ENCODE results near the gene PPP3CA.

Gene PPP3CA

GRCh38 chr4:101160792-101161592 lies 186.3 kb downstream of the PPP3CA start:
- FAIRE-seq (no peak), DNase-seq (ENCODE audit: insufficient read length, low spot score) (no peak)
- TF ChIP-seq SPI1 (IDR thresholded peaks at IDR 0.05; ENCODE audit: low read depth, low read length) (no peak), PAX5 (IDR thresholded peaks at IDR 0.05; ENCODE audit: insufficient read depth, low read length, severe bottlenecking) (no peak), POU2F2 (IDR thresholded peaks at IDR 0.05; ENCODE audit: low read depth, low read length) (no peak), TAF1 (IDR thresholded peaks at IDR 0.05; ENCODE audit: low read depth, low read length) (no peak), POLR2A (IDR thresholded peaks at IDR 0.05; ENCODE audit: low read depth, low read length) (no peak), POLR2AphosphoS5 (IDR thresholded peaks at IDR 0.05; ENCODE audit: low read depth, low read length) (no peak)

- no peak for TF ChIP-seq TAF1 (IDR thresholded peaks at IDR 0.05; ENCODE audit: low read depth, low read length)
- FAIRE-seq: no peak
- DNase-seq (ENCODE audit: insufficient read length, low spot score): no peak
Measured at GRCh38 chr4:101158507-101158906, 188.8 kb downstream of the PPP3CA start.

DNA sequence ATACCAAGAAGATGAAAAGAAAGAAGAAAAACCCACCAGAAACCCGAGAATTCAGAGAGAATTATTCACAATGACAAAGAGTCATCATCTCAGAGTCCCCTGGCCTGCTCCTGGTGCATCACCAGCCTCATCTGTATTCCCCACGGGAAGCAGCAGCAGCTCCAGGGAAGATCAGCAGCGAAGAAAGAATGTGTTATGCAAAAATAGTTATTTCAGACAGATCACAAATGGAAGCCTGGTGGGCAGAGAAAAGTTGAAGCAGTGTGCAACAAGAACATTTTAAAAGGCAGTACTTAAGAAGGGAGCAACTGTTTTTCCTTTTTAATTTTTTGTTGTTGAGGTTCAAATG lies 189.2 kb downstream of the PPP3CA start:
- FAIRE-seq (no peak), DNase-seq (ENCODE audit: insufficient read length, low spot score) (no peak)
- TF ChIP-seq PAX5 (IDR thresholded peaks at IDR 0.05; ENCODE audit: insufficient read depth, low read length, severe bottlenecking) (no peak), POLR2A (IDR thresholded peaks at IDR 0.05; ENCODE audit: low read depth, low read length) (no peak), SPI1 (IDR thresholded peaks at IDR 0.05; ENCODE audit: low read depth, low read length) (no peak), POU2F2 (IDR thresholded peaks at IDR 0.05; ENCODE audit: low read depth, low read length) (no peak), POLR2AphosphoS5 (IDR thresholded peaks at IDR 0.05; ENCODE audit: low read depth, low read length) (no peak), TAF1 (IDR thresholded peaks at IDR 0.05; ENCODE audit: low read depth, low read length) (no peak)

DNA sequence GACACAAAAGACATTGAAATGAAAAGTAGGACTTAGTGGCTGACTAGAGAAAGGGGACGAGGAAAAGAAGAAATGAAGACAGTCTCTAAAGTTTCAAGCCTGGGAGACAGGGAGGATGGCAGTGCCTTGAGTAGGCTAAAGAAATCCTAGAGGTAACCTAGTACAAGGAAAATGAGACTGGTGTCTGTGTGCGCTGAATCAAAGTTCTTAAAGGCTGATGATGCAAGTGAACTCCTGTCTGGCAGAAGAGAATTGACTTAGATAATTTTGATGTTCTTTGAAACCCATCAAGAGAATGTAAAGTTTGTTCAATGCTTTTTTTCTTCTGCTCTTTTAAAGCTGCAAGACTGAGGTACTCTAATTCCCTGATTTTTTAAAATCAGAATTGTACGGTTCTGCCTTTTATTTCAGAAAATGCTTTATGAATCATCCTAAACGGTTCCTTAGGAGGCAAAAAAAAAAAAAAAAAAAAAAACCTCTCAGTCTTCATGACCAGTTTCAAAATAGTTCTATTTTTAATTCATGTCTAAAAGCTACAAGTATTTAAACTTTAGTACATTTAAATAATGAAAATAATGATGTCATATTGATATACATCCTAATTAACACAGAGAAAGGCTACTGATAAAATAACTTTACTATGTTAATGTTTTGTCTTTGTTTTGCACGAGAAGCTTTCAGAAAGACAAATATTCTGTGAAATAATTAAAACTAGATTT lies 189.8 kb downstream of the PPP3CA start:
- DNase-seq (ENCODE audit: insufficient read length, low spot score): no peak
- FAIRE-seq: no peak
- TF ChIP-seq POLR2AphosphoS5 (IDR thresholded peaks at IDR 0.05; ENCODE audit: low read depth, low read length) (no peak), POU2F2 (IDR thresholded peaks at IDR 0.05; ENCODE audit: low read depth, low read length) (no peak), TAF1 (IDR thresholded peaks at IDR 0.05; ENCODE audit: low read depth, low read length) (no peak), SPI1 (IDR thresholded peaks at IDR 0.05; ENCODE audit: low read depth, low read length) (no peak), POLR2A (IDR thresholded peaks at IDR 0.05; ENCODE audit: low read depth, low read length) (no peak), PAX5 (IDR thresholded peaks at IDR 0.05; ENCODE audit: insufficient read depth, low read length, severe bottlenecking) (no peak)

GRCh38 chr4:101156619-101157310 lies 190.6 kb downstream of the PPP3CA start:
- no peak for DNase-seq (ENCODE audit: insufficient read length, low spot score)
- no peak for FAIRE-seq
- TF ChIP-seq TAF1 (IDR thresholded peaks at IDR 0.05; ENCODE audit: low read depth, low read length) (no peak), SPI1 (IDR thresholded peaks at IDR 0.05; ENCODE audit: low read depth, low read length) (no peak), POU2F2 (IDR thresholded peaks at IDR 0.05; ENCODE audit: low read depth, low read length) (no peak), POLR2A (IDR thresholded peaks at IDR 0.05; ENCODE audit: low read depth, low read length) (no peak), POLR2AphosphoS5 (IDR thresholded peaks at IDR 0.05; ENCODE audit: low read depth, low read length) (no peak), PAX5 (IDR thresholded peaks at IDR 0.05; ENCODE audit: insufficient read depth, low read length, severe bottlenecking) (no peak)

DNA sequence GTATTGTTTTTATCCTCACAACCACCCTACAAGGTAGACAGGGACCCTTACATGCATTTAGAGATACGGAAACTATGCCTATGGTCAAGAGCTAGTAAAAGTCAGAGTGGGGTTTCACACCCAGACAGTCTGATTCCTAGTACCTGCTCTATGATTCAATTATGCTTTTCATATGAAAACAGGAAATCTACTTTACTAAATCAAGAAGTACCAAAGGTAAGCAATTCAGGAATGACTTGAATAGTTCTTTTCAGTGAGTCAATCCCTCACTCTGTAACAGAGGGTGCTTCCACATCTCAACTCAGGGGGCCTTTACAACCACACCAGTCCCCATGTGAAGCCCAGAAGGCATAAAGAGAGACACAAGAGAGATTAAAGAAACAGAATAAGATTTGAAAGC lies 191.4 kb downstream of the PPP3CA start:
- no peak for FAIRE-seq
- no peak for TF ChIP-seq SPI1 (IDR thresholded peaks at IDR 0.05; ENCODE audit: low read depth, low read length)
- no peak for TF ChIP-seq PAX5 (IDR thresholded peaks at IDR 0.05; ENCODE audit: insufficient read depth, low read length, severe bottlenecking)
- no peak for TF ChIP-seq POU2F2 (IDR thresholded peaks at IDR 0.05; ENCODE audit: low read depth, low read length)
- no peak for TF ChIP-seq POLR2AphosphoS5 (IDR thresholded peaks at IDR 0.05; ENCODE audit: low read depth, low read length)
- TF ChIP-seq POLR2A (IDR thresholded peaks at IDR 0.05; ENCODE audit: low read depth, low read length): no peak
- no peak for TF ChIP-seq TAF1 (IDR thresholded peaks at IDR 0.05; ENCODE audit: low read depth, low read length)
- DNase-seq (ENCODE audit: insufficient read length, low spot score): no peak

- FAIRE-seq: no peak
- no peak for DNase-seq (ENCODE audit: insufficient read length, low spot score)
- TF ChIP-seq SPI1 (IDR thresholded peaks at IDR 0.05; ENCODE audit: low read depth, low read length): no peak
- TF ChIP-seq POU2F2 (IDR thresholded peaks at IDR 0.05; ENCODE audit: low read depth, low read length): no peak
- TF ChIP-seq TAF1 (IDR thresholded peaks at IDR 0.05; ENCODE audit: low read depth, low read length): no peak
- TF ChIP-seq PAX5 (IDR thresholded peaks at IDR 0.05; ENCODE audit: insufficient read depth, low read length, severe bottlenecking): no peak
- no peak for TF ChIP-seq POLR2A (IDR thresholded peaks at IDR 0.05; ENCODE audit: low read depth, low read length)
- TF ChIP-seq POLR2AphosphoS5 (IDR thresholded peaks at IDR 0.05; ENCODE audit: low read depth, low read length): no peak
Measured at GRCh38 chr4:101155368-101155767, 192.0 kb downstream of the PPP3CA start.

DNA sequence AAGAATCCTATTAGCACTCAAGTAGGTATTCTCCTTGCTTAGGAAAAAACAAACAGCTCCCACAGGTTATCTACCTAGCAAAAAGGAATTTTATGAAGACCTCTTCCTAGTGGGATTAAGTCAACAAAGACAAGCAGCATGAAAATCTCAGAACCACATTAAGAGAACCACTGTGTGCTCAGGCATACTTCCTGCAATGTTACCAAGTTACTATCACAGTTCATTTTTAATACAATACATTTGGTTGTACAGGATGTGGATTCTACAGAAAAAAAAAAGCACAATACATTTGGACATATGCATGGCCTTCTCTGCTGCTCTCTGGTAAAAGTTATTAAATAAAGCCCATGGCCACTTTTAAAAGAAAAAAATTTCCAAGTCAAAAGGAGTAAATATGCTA lies 193.7 kb downstream of the PPP3CA start:
- TF ChIP-seq TAF1 (IDR thresholded peaks at IDR 0.05; ENCODE audit: low read depth, low read length) (no peak), POU2F2 (IDR thresholded peaks at IDR 0.05; ENCODE audit: low read depth, low read length) (no peak)
- DNase-seq (ENCODE audit: insufficient read length, low spot score) (no peak), FAIRE-seq (no peak)

- TF ChIP-seq PAX5 (IDR thresholded peaks at IDR 0.05; ENCODE audit: insufficient read depth, low read length, severe bottlenecking): no peak
- TF ChIP-seq POLR2A (IDR thresholded peaks at IDR 0.05; ENCODE audit: low read depth, low read length): no peak
- TF ChIP-seq TAF1 (IDR thresholded peaks at IDR 0.05; ENCODE audit: low read depth, low read length): no peak
- TF ChIP-seq POU2F2 (IDR thresholded peaks at IDR 0.05; ENCODE audit: low read depth, low read length): no peak
- no peak for TF ChIP-seq SPI1 (IDR thresholded peaks at IDR 0.05; ENCODE audit: low read depth, low read length)
- DNase-seq (ENCODE audit: insufficient read length, low spot score): no peak
- no peak for FAIRE-seq
Measured at GRCh38 chr4:101152521-101152920, 194.8 kb downstream of the PPP3CA start.
